NCI-H510A treated with DMSO at 0.1 percent for 48 hours (cell line): ENCODE data around the gene SPAG9.
"Not testable (repeated sequence)": the region's sequence is repeated elsewhere in the genome, so short reads cannot be mapped to it uniquely, and the experiment has no call there.

Experiments
- DNase-seq: peaks from one replicate; lab custom pipeline; 2025; lab: John Stamatoyannopoulos, UW

Gene SPAG9

GRCh38 chr17:51132964-51133319, 12.3 kb upstream of the SPAG9 start:
- DNase-seq, result no peak

DNA sequence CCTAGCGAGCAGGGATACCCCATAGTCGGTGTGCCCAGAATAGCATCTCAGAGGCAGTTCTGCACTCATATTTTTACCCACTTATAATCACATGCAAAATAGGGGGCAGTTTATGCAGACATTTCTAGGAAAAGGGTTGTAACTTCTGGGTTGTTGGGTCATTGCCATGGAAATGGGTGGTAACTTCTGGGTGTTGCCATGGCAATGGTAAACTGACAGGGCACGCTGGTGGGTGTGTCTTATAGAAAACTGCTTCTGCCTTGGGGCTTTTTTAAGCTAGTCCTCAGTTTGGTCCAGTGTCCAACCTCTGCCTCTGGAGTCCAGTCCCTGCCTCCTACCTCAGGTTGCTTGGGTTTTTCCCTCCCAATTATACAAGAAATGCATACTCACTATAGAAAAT, 7.4 kb upstream of the SPAG9 start:
- no peak for DNase-seq

DNA sequence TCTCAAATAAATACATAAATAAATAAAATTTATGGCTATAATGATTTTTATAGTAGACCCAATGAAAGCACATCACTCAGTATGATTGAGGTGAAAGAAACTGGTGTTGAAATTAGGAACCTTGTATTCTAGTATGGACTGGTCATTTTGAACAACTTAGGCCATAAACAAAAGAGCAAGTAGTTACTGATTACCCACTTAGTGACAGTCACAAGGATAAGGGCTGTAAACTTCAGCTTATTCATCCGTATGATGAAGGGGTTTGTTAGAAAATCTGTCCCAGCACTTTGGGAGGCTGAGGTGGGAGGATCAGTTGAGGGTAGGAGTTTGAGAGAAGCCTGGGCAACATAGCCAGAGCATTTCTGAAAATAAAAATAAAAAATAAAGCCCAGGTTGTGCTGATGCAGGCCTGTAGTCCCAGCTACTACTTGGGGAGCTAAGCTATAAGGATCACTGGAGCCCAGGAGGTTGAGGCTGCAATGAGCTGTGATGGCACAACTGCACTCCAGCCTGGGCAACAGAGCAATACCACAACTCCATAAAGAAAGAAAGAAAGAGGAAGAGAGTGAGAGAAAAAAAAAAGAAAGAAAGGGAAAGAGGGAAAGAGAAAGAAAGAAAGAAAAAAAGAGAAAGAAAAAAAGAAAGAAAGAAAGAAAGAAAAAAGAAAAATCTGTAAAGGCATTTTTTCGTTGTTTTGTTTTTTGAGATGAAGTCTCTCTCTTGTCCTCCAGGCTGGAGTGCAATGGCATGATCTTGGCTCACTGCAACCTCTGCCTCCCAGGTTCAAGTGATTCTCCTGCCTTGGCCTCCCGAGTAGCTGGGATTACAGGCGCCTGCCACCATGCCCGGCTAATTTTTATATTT, 4.2 kb upstream of the SPAG9 start:
- DNase-seq, result no peak

GRCh38 chr17:51122473-51123115, 1.9 kb upstream of the SPAG9 start:
- not testable (repeated sequence) for DNase-seq

DNA sequence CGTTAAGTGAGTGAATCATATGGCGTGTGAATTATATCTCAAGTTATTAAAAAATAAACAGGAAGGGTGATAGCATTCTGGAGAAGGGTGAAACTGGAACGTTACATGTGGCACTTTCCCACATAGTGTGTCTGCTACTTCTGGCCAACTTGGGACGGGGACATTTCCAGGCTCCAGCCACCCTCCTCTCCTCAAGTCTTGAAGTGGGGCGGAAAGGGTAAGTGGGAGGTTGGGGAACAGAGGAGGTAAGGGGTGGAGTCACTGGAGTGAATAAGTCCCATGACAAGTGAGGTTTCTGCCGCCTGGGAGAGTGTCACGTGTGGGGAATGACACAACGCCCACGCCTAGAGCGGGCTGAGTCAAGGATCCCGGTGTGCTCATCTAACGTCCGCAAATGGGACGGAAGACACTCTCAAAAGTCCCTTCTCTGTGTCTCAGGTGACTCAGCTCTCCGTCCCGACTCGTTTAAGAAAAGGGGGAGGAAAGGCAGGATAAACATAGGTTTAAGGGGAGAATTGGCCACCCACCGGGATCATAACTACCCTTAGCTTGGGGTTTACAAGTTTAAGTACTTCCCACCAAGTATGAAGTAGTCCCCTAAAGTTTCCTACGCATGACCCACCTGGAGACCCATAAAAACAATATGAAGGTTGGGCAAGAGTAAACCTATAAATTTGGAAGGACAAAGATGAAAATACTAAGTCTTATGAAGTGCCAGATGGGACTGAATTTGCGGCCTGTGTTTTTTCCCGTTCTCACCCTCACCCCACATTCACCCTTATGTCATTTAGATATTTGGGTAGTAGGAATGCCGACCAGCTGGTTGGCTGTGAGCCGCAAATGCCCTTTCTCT, 1.2 kb upstream of the SPAG9 start:
- peak; percentile 65 for DNase-seq

GRCh38 chr17:51120357-51120738, 320 bp downstream of the SPAG9 start:
- no peak for DNase-seq

DNA sequence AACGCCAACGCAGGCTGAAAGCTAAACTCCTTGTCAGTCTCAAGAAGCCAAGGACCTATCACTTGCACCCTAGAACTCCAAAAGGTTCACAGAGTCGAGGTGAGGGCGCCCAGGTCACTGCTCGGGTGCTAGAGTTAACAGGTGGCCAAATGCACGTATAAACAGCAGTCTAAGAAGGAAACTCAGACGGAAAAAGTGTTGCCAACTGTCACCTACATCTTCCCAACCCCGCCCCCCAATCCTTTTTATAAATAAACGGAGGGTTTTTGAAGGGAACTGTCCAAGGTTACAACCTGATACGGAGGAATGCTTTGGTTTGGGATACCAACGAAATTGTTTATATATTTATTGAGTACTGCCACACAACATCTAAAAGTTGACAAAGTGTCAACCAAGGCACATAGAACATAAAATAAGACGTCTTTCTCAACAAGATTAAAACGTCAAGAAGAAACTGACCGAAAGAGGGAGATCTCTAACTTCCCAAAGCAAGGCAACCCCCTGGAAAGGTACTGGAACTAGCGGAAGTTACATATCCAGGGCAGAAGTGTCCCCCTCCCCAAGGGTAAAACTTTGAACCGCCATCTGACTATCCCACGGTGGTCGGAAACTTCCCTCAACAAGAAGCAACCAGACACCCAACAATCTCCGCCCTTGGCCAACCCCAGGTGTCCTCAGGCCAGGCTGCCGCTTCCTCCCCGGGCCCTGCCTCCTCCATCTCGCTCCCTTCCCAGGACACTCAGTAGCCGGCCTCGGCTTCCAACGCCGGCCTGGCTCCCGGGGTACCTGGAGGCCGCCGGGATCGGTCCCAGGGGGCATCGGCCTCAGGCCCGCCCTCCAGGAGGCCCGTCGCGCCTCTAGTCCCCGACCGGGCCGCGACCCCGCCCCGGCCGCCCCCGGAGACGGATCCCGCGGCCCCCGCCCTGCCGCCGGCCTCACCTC, 982 bp downstream of the SPAG9 start:
- DNase-seq, result no peak

- peak; percentile 94 for DNase-seq
Observed at GRCh38 chr17:51118330-51119195, 2.1 kb downstream of the SPAG9 start.

DNA sequence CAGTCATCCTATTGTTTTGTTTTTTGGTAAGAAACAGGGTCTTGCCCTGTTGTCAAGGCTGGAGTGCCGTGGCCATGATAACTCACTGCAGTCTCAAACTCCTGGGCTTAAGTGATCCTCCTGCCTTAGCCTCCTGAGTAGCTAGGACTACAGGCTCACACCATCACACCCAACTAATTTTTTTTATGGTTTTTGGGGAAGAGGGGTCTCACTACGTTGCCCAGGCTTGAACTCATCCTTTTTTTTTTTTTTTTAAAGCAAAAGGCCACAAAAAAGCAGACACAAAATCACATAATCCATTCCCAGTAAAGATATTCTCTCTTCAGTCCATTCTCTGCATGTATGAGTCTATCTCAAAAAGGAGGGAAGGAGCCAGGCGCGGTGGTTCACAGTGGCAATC, 5.5 kb downstream of the SPAG9 start:
- DNase-seq, result no peak

DNA sequence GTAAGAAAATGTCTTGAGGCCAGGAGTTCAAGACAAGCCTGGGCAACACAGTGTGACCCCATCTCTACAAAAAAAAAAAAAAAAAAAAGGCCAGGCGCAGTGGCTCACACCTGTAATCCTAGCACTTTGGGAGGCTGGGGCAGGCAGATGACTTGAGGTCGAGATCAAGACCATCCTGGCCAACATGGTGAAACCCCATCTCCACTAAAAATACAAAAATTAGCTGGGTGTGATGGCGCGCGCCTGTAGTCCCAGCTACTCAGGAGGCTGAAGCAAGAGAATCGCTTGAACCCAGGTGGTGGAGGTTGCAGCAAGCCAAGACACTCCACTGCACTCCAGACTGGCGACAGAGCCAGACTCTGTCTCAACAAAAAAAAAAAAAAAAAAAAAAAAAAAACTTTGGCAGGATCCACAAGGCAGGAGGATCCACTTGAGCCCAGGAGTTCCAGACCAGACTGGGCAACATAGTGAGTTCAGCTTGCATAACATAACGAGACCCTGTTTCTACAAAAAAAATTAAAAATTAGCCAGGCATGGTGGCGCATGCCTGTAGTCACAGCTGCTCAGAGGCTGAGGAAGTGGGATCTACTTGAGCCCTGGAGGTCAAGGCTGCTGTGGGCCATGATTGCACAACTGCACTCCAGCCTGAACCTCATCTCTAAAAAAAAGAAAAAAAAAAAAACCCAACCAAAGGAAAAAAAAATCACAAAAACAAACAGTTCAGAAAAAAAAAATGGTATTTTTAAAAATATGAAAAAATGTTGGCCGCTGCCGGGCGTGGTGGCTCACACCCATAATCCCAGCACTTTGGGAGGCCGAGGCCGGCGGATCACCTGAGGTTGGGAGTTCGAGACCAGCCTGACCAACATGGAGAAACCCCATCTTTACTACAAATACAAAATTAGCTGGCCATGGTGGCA, 8.1 kb downstream of the SPAG9 start:
- not testable (repeated sequence) for DNase-seq

DNA sequence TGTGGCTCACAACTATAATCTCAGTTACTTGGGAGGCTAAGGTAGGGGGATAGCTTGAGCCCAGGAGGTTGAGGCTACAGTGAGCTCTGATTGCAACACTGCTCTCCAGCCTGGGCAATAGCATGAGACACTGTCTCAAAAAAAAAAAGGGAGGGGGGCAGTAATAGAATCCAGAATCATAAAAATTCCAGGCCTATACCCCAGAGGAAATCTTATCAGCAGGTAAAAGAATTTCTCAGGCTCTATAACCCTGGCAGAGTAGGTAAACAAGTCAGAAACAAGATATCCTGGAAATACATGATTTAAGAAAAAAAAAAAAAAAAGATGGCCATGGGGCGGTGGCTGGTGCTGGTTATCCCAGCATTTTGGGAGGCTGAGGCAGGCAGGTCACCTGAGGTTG, 12.9 kb downstream of the SPAG9 start:
- DNase-seq, result no peak

DNA sequence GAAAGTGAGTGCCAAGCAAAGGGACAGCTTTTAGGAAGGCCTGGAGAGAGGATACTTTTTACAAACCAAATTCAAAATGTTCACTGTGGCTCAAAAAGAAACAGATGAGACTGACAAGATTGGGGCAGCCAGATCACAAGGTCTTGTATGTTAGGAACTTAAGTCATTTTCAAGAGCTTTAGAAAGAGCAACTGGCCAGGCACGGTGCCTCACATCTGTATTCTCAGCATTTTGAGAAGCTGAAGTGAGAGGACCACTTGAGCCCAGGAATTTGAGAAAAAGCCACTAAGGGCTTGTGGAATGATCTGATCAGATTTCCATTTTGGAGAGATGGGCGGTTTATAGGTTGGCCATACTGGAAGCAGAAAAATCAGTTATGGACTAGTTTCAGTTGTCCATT, 17.2 kb downstream of the SPAG9 start:
- DNase-seq, result no peak

- no peak for DNase-seq
Observed at GRCh38 chr17:51103050-51103449, 17.6 kb downstream of the SPAG9 start.

GRCh38 chr17:51097708-51098446, 22.8 kb downstream of the SPAG9 start:
- peak; percentile 25 for DNase-seq

GRCh38 chr17:51091635-51092034, 29.0 kb downstream of the SPAG9 start:
- no peak for DNase-seq

DNA sequence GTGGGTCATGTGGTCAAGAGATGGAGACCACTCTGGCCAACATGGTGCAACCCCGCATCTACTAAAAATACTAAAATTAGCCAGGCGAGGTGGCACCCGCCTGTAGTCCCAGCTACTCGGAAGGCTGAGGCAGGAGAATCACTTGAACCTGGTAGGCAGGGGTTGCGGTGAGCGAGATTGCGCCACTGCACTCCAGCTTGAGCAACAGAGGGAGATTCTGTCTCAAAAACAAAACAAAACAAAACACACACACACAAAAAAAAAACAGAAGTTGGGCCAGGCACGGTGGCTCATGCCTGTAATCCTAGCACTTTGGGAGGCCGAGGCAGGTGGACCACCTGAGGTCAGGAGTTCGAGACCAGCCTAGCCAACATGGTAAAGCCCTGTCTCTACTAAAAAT, 31.8 kb downstream of the SPAG9 start:
- not testable (repeated sequence) for DNase-seq

- DNase-seq, result no peak
Observed at GRCh38 chr17:51088287-51088686, 32.4 kb downstream of the SPAG9 start.

- DNase-seq, result no peak
Observed at GRCh38 chr17:51087072-51087757, 33.5 kb downstream of the SPAG9 start.
